CD8-positive, alpha-beta memory T cell (primary cell): ENCODE results near the gene MSL3B.

Experiments used
- CTCF ChIA-PET: fragments of 350-600 bp; sonication (Branson Sonifier 250); formaldehyde crosslinking; loops from one replicate; lab custom pipeline; 2021; ENCODE audit warnings: antibody characterized with exemption; lab: Charles Lee
- POLR2A ChIA-PET: fragments of 350-600 bp; sonication (Branson Sonifier 250); formaldehyde crosslinking; loops from one replicate; lab custom pipeline; 2021; ENCODE audit warnings: antibody characterized with exemption; lab: Charles Lee
- DNase-seq, 5 donors: peaks; one replicate each; pipeline versions ENCODE4 v3.0.0 to v3.0.0-alpha.2; 2020 to 2022; ENCODE audit warnings: mixed read lengths in 1 of 5
- H3K27ac ChIP-seq: one replicate; pipeline ENCODE4 v1.7.0; 2013; ENCODE audit warnings: low read depth, mild to moderate bottlenecking, low read length, moderate library complexity
- H3K27me3 ChIP-seq: 2 replicates; pipeline ENCODE4 v1.7.0; 2013; ENCODE audit warnings: low read length, mild to moderate bottlenecking; ENCODE audit not compliant: insufficient read depth, poor library complexity, severe bottlenecking
- H3K36me3 ChIP-seq: 2 replicates; pipeline ENCODE4 v1.7.0; 2013; ENCODE audit warnings: mild to moderate bottlenecking, low read length, moderate library complexity; ENCODE audit not compliant: insufficient read depth
- H3K4me1 ChIP-seq: 2 replicates; pipeline ENCODE4 v1.7.0; 2013; ENCODE audit warnings: mild to moderate bottlenecking, low read length, moderate library complexity; ENCODE audit not compliant: insufficient read depth
- H3K4me3 ChIP-seq: 2 replicates; pipeline ENCODE4 v1.7.0; 2013; ENCODE audit warnings: mild to moderate bottlenecking, low read length
- H3K9me3 ChIP-seq: 2 replicates; pipeline ENCODE4 v1.7.0; 2013; ENCODE audit warnings: mild to moderate bottlenecking, low read length
- H3K27ac Mint-ChIP-seq, 8 donors: one replicate each; pipeline ENCODE4 v1.8.0; 2020 to 2021; ENCODE audit warnings: mixed read lengths in 8 of 8, mild to moderate bottlenecking in 6 of 8, inconsistent platforms in 3 of 8, moderate library complexity in 3 of 8
- H3K27me3 Mint-ChIP-seq, 2 donors: one replicate each; pipeline ENCODE4 v1.8.0; 2020 to 2021; ENCODE audit warnings: mixed read lengths in 2 of 2, mild to moderate bottlenecking in 1 of 2, moderate library complexity in 1 of 2
- H3K36me3 Mint-ChIP-seq, 3 donors: one replicate each; pipeline ENCODE4 v1.8.0; 2020 to 2021; ENCODE audit warnings: mixed read lengths in 3 of 3, inconsistent platforms in 1 of 3, mild to moderate bottlenecking in 1 of 3
- H3K4me1 Mint-ChIP-seq, 3 donors: one replicate each; pipeline ENCODE4 v1.8.0; 2020 to 2021; ENCODE audit warnings: mixed read lengths in 3 of 3, inconsistent platforms in 1 of 3, mild to moderate bottlenecking in 1 of 3
- H3K4me3 Mint-ChIP-seq, 7 donors: one replicate each; pipeline ENCODE4 v1.8.0; 2020 to 2021; ENCODE audit warnings: mixed read lengths in 7 of 7, mild to moderate bottlenecking in 6 of 7, moderate library complexity in 4 of 7, inconsistent platforms in 2 of 7
- H3K9me3 Mint-ChIP-seq, 5 donors: one replicate each; pipeline ENCODE4 v1.8.0; 2020 to 2022; ENCODE audit warnings: mixed read lengths in 5 of 5, mild to moderate bottlenecking in 3 of 5, moderate library complexity in 2 of 5, inconsistent platforms in 1 of 5

The MSL3B gene

DNA sequence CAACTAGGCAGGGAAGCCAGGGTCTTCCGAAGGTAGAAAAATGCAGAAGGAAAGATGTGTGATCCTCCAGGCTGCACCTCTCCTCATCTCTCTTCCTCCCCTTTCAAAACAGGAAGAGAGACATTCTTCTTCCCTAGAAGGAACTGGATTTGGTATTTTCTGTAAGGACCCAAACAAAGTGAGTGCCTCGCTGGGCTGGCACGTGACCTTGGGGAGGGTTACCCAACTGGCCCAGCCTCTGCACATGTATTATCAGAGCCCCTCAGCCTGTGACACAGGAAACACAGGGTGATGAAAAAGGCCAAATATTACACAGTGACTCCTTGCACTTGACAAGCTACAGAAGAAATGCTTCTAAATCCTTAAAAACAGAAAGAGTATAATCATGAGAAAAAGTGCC, 16.1 kb downstream of the MSL3B start:
- ChIA-PET CTCF (no interaction called here), POLR2A (no interaction called here)
- Histone ChIP-seq H3K27ac (no peak overlapping the region), H3K9me3 (no peaks in the 10 kb centered on the region), H3K4me1 (peaks cover 13% of the 10 kb centered on the region), H3K4me3 (no peak overlapping the region), H3K27me3 (no peaks in the 10 kb centered on the region), H3K36me3 (no peaks in the 10 kb centered on the region)
- H3K4me1 Mint-ChIP-seq: peaks cover 15 to 39% (median 33%) of the 10 kb centered on the region in 3 donors
- no peak for DNase-seq
- H3K4me3 Mint-ChIP-seq: peak overlapping the region in 4 of 7 donors; percentile 1 to 74 (median 25)
- H3K36me3 Mint-ChIP-seq: peaks cover 0 to 1% (median 0%) of the 10 kb centered on the region in 3 donors
- peaks cover 8 to 19% of the 10 kb centered on the region in 2 donors for H3K27me3 Mint-ChIP-seq
- H3K9me3 Mint-ChIP-seq: no peaks in the 10 kb centered on the region
- H3K27ac Mint-ChIP-seq: peak overlapping the region in 1 of 8 donors; percentile 91

- H3K27me3 ChIP-seq: no peaks in the 10 kb centered on the region
- no peak overlapping the region for H3K27ac ChIP-seq
- no peak overlapping the region for H3K27ac Mint-ChIP-seq
- CTCF ChIA-PET: no interaction called here
- H3K9me3 ChIP-seq: no peaks in the 10 kb centered on the region
- DNase-seq: no peak
- H3K36me3 ChIP-seq: no peaks in the 10 kb centered on the region
- H3K36me3 Mint-ChIP-seq: peaks cover 0 to 1% (median 0%) of the 10 kb centered on the region in 3 donors
- H3K4me1 ChIP-seq: peaks cover 13% of the 10 kb centered on the region
- H3K4me3 ChIP-seq: no peak overlapping the region
- no peak overlapping the region for H3K4me3 Mint-ChIP-seq
- H3K27me3 Mint-ChIP-seq: peaks cover 8 to 19% of the 10 kb centered on the region in 2 donors
- H3K4me1 Mint-ChIP-seq: peaks cover 15 to 35% (median 33%) of the 10 kb centered on the region in 3 donors
- POLR2A ChIA-PET: no interaction called here
- H3K9me3 Mint-ChIP-seq: no peaks in the 10 kb centered on the region
These were observed 17.0 kb downstream of the MSL3B start for GRCh38 chr2:233851169-233851568.

- no peaks in the 10 kb centered on the region for H3K9me3 ChIP-seq
- H3K9me3 Mint-ChIP-seq: no peaks in the 10 kb centered on the region
- peaks cover 8 to 19% of the 10 kb centered on the region in 2 donors for H3K27me3 Mint-ChIP-seq
- no peaks in the 10 kb centered on the region for H3K27me3 ChIP-seq
- H3K4me1 Mint-ChIP-seq: peaks cover 13 to 33% (median 32%) of the 10 kb centered on the region in 3 donors
- ChIA-PET CTCF (no interaction called here), POLR2A (no interaction called here)
- no peaks in the 10 kb centered on the region for H3K36me3 ChIP-seq
- no peak overlapping the region for H3K4me3 ChIP-seq
- no peak overlapping the region for H3K27ac ChIP-seq
- H3K4me1 ChIP-seq: peaks cover 13% of the 10 kb centered on the region
- peaks cover 0 to 1% (median 0%) of the 10 kb centered on the region in 3 donors for H3K36me3 Mint-ChIP-seq
- no peak for DNase-seq
- peak overlapping the region in 1 of 7 donors; percentile 35 for H3K4me3 Mint-ChIP-seq
- H3K27ac Mint-ChIP-seq: no peak overlapping the region
These were observed 17.4 kb downstream of the MSL3B start for GRCh38 chr2:233850745-233851144.

DNA sequence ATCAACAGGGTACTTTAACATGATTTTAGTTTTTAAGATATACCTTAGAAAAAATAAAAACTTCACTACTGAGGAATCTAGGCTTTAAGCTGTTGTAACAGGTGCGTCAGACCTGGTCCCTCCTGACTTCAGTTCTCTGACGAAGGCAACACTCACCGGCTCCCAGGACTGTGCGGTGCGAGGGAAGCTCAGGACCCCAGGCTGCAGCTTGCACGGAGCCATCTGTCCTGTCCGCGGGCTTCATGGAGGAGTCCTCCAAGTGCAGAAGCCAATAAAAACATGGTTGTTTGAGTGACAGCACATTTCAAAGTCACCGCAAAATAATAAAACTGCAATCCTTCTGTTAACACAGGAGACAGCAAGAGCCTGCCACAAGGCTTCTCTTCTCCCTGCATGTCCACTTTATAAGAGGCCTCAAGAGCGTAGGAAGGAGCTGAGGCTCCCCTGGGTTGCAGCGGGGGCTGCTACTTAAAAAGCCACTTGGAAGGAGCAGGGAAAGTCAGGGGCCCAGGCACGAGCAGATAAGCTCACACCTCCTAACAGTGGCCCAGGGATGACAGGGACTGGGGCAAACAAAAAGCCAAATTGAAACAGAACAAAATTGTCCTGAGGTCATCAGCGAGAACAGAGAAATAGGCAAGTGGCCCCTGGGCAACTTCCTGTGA, 18.4 kb downstream of the MSL3B start:
- Mint-ChIP-seq H3K4me1 (peaks cover 8 to 26% (median 23%) of the 10 kb centered on the region in 3 donors), H3K9me3 (no peaks in the 10 kb centered on the region), H3K4me3 (no peak overlapping the region), H3K36me3 (peaks cover 0 to under 1% (median 0%) of the 10 kb centered on the region in 3 donors), H3K27me3 (peaks cover 8 to 19% of the 10 kb centered on the region in 2 donors), H3K27ac (no peak overlapping the region)
- H3K4me3 ChIP-seq: no peak overlapping the region
- H3K27ac ChIP-seq: no peak overlapping the region
- no peaks in the 10 kb centered on the region for H3K36me3 ChIP-seq
- no peaks in the 10 kb centered on the region for H3K9me3 ChIP-seq
- ChIA-PET POLR2A (no interaction called here), CTCF (no interaction called here)
- DNase-seq: no peak
- peaks cover 8% of the 10 kb centered on the region for H3K4me1 ChIP-seq
- no peaks in the 10 kb centered on the region for H3K27me3 ChIP-seq

DNA sequence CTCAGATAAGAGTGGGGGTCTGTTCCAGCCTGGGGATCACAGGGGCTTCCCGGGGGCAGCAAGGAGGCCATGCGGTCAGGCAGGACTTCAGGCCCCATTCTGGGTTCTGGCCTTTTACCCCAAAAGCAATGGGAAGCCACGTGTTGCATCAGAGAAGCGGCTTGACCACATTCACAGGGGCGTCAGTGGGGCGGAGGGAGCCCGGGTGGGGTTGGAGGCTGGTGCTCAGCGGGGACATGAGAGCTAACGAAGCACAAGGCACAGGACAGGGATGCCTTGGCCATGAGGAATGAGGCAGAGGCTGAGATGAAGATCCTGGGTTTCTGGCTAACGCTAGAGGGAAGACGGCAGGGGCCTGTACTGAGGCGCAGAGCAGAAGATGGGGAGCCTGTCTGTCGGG, 19.9 kb downstream of the MSL3B start:
- H3K9me3 ChIP-seq: no peaks in the 10 kb centered on the region
- DNase-seq: no peak
- H3K27ac Mint-ChIP-seq: peak overlapping the region in 1 of 8 donors; percentile 83
- ChIA-PET CTCF (interaction anchor here (1.0 kb wide), 1 partner anchor 15 kb away, joined by 3 read pairs; no protein-coding TSS in a partner anchor), POLR2A (no interaction called here)
- no peaks in the 10 kb centered on the region for H3K27me3 ChIP-seq
- peaks cover 1 to 15% (median 12%) of the 10 kb centered on the region in 3 donors for H3K4me1 Mint-ChIP-seq
- H3K4me3 Mint-ChIP-seq: no peak overlapping the region
- H3K27ac ChIP-seq: no peak overlapping the region
- no peaks in the 10 kb centered on the region for H3K9me3 Mint-ChIP-seq
- H3K36me3 Mint-ChIP-seq: no peaks in the 10 kb centered on the region
- H3K36me3 ChIP-seq: no peaks in the 10 kb centered on the region
- no peak overlapping the region for H3K4me3 ChIP-seq
- no peaks in the 10 kb centered on the region for H3K4me1 ChIP-seq
- peaks cover 5 to 14% of the 10 kb centered on the region in 2 donors for H3K27me3 Mint-ChIP-seq

GRCh38 chr2:233847248-233847898, 20.8 kb downstream of the MSL3B start:
- H3K4me3 Mint-ChIP-seq: no peak overlapping the region

GRCh38 chr2:233846387-233847247, 21.6 kb downstream of the MSL3B start:
- Histone ChIP-seq H3K27ac (no peak overlapping the region), H3K27me3 (no peaks in the 10 kb centered on the region), H3K4me1 (no peaks in the 10 kb centered on the region), H3K4me3 (no peak overlapping the region), H3K36me3 (no peaks in the 10 kb centered on the region), H3K9me3 (no peaks in the 10 kb centered on the region)
- Mint-ChIP-seq H3K9me3 (no peaks in the 10 kb centered on the region), H3K4me1 (peaks cover 0 to 2% (median 0%) of the 10 kb centered on the region in 3 donors), H3K36me3 (no peaks in the 10 kb centered on the region), H3K4me3 (no peak overlapping the region), H3K27me3 (peaks cover under 1 to 1% of the 10 kb centered on the region in 2 donors), H3K27ac (peak overlapping the region in 1 of 8 donors; percentile 29)
- ChIA-PET POLR2A (no interaction called here), CTCF (interaction anchor here (4.1 kb wide), 1 partner anchor 11 kb away, joined by 12 read pairs; no protein-coding TSS in a partner anchor)
- no peak for DNase-seq

More at GRCh38 chr2:233847248-233847898, 20.8 kb downstream of the MSL3B start:
- no peak for DNase-seq
- H3K4me1 ChIP-seq: no peaks in the 10 kb centered on the region
- Mint-ChIP-seq H3K27me3 (peaks cover 1 to 7% of the 10 kb centered on the region in 2 donors), H3K9me3 (no peaks in the 10 kb centered on the region), H3K4me1 (peaks cover 0 to 6% (median 3%) of the 10 kb centered on the region in 3 donors), H3K27ac (no peak overlapping the region), H3K36me3 (no peaks in the 10 kb centered on the region)
- no peak overlapping the region for H3K4me3 ChIP-seq
- ChIA-PET CTCF (interaction anchor here (1.0 kb wide), 1 partner anchor 14 kb away, joined by 3 read pairs; no protein-coding TSS in a partner anchor), POLR2A (no interaction called here)
- no peaks in the 10 kb centered on the region for H3K9me3 ChIP-seq
- H3K36me3 ChIP-seq: no peaks in the 10 kb centered on the region
- H3K27me3 ChIP-seq: no peaks in the 10 kb centered on the region
- no peak overlapping the region for H3K27ac ChIP-seq
